ENCODE data around the gene TBX15. TPM values are rescaled to one million over a fixed set of nuclear protein-coding genes. Genes with fewer than 3 reads are reported as not detected.
"Not testable (repeated sequence)": the region's sequence is repeated elsewhere in the genome, so short reads cannot be mapped to it uniquely, and the experiment has no call there.

Gene TBX15
- total RNA-seq, 8 experiments from 2014 or later: 0.11 to 104 (median 5.3) TPM

GRCh38 chr1:118925651-118926050, 62.5 kb downstream of the TBX15 start:
- H3K4me1 ChIP-seq (replicated peaks in 1 of 2): no peaks in the 10 kb centered on the region
- ATAC-seq (replicated peaks in 6 of 8): no peak
- WGBS, 10 experiments: 44 to 82% (median 75%) methylated on average over 1 to 2 of the region's 2 CpGs; no CpG with 5 or more reads in 5 of the 10 experiments
- H3K4me3 ChIP-seq: no peak overlapping the region
- in situ Hi-C loops (cut with MboI; ENCODE audit: low pct_unique_long_range_greater_than_20kb in 2 of 9, low sequenced_read_pairs in 9 of 9, unreplicated experiment in 9 of 9): no loop called here
- no peak overlapping the region for H3K27ac ChIP-seq

GRCh38 chr1:118923319-118923718, 64.8 kb downstream of the TBX15 start:
- 57 to 91% (median 69%) methylated on average over 2 to 4 of the region's 4 CpGs for WGBS, 10 experiments
- Histone ChIP-seq H3K4me1 (replicated peaks in 1 of 2) (no peaks in the 10 kb centered on the region), H3K27ac (no peak overlapping the region), H3K4me3 (no peak overlapping the region)
- in situ Hi-C loops (cut with MboI; ENCODE audit: low pct_unique_long_range_greater_than_20kb in 2 of 9, low sequenced_read_pairs in 9 of 9, unreplicated experiment in 9 of 9): no loop called here
- no peak for ATAC-seq (replicated peaks in 6 of 8)

GRCh38 chr1:118921994-118922393, 66.1 kb downstream of the TBX15 start:
- H3K4me3 ChIP-seq: no peak overlapping the region
- ATAC-seq (replicated peaks in 6 of 8): peak in 3 of 8 experiments; percentile 34 to 69 (median 45)
- WGBS, 10 experiments: 48 to 88% (median 78%) methylated on average over 2 to 5 of the region's 5 CpGs
- no peaks in the 10 kb centered on the region for H3K4me1 ChIP-seq (replicated peaks in 1 of 2)
- no peak overlapping the region for H3K27ac ChIP-seq
- in situ Hi-C loops (cut with MboI; ENCODE audit: low pct_unique_long_range_greater_than_20kb in 2 of 9, low sequenced_read_pairs in 9 of 9, unreplicated experiment in 9 of 9): no loop called here

GRCh38 chr1:118920124-118920717, 67.9 kb downstream of the TBX15 start:
- no peak for ATAC-seq (replicated peaks in 6 of 8)

GRCh38 chr1:118918940-118919259, 69.2 kb downstream of the TBX15 start:
- WGBS, 10 experiments: 56 to 90% (median 79%) methylated on average over 2 of the region's 2 CpGs; no CpG with 5 or more reads in 1 of the 10 experiments
- Histone ChIP-seq H3K27ac (no peak overlapping the region), H3K4me3 (no peak overlapping the region), H3K4me1 (replicated peaks in 1 of 2) (no peaks in the 10 kb centered on the region)
- ATAC-seq (replicated peaks in 6 of 8): no peak
- in situ Hi-C loops (cut with MboI; ENCODE audit: low pct_unique_long_range_greater_than_20kb in 2 of 9, low sequenced_read_pairs in 9 of 9, unreplicated experiment in 9 of 9): no loop called here

More at GRCh38 chr1:118920124-118920717, 67.9 kb downstream of the TBX15 start:
- H3K4me3 ChIP-seq: no peak overlapping the region
- 67 to 100% (median 82%) methylated on average over 2 to 4 of the region's 4 CpGs for WGBS, 10 experiments
- H3K27ac ChIP-seq: no peak overlapping the region
- H3K4me1 ChIP-seq (replicated peaks in 1 of 2): no peaks in the 10 kb centered on the region
- in situ Hi-C loops (cut with MboI; ENCODE audit: low pct_unique_long_range_greater_than_20kb in 2 of 9, low sequenced_read_pairs in 9 of 9, unreplicated experiment in 9 of 9): no loop called here

GRCh38 chr1:118918230-118918939, 69.8 kb downstream of the TBX15 start:
- Histone ChIP-seq H3K27ac (no peak overlapping the region), H3K4me3 (no peak overlapping the region), H3K4me1 (replicated peaks in 1 of 2) (no peaks in the 10 kb centered on the region)
- in situ Hi-C loops (cut with MboI; ENCODE audit: low pct_unique_long_range_greater_than_20kb in 2 of 9, low sequenced_read_pairs in 9 of 9, unreplicated experiment in 9 of 9): no loop called here
- 80 to 100% (median 94%) methylated on average over 1 to 6 of the region's 6 CpGs for WGBS, 10 experiments
- no peak for ATAC-seq (replicated peaks in 6 of 8)

- in situ Hi-C loops (cut with MboI; ENCODE audit: low pct_unique_long_range_greater_than_20kb in 2 of 9, low sequenced_read_pairs in 9 of 9, unreplicated experiment in 9 of 9); ATAC-seq (replicated peaks in 6 of 8): not testable (repeated sequence)
- 80 to 100% (median 93%) methylated on average over 1 to 4 of the region's 4 CpGs; no CpG with 5 or more reads in 1 of the 10 experiments for whole genome bisulfite sequencing, 10 experiments
Measured at GRCh38 chr1:118916346-118916745, 71.8 kb downstream of the TBX15 start.

GRCh38 chr1:118914379-118915161, 73.6 kb downstream of the TBX15 start:
- H3K27ac ChIP-seq: no peak overlapping the region
- no peaks in the 10 kb centered on the region for H3K4me1 ChIP-seq (replicated peaks in 1 of 2)
- in situ Hi-C loops (cut with MboI; ENCODE audit: low pct_unique_long_range_greater_than_20kb in 2 of 9, low sequenced_read_pairs in 9 of 9, unreplicated experiment in 9 of 9): no loop called here
- no peak for ATAC-seq (replicated peaks in 6 of 8)
- no peak overlapping the region for H3K4me3 ChIP-seq
- WGBS, 10 experiments: 0 to 80% (median 60%) methylated on average over 1 to 2 of the region's 2 CpGs; no CpG with 5 or more reads in 3 of the 10 experiments

More at GRCh38 chr1:118916346-118916745, 71.8 kb downstream of the TBX15 start:
- not testable (repeated sequence) for H3K4me3 ChIP-seq; H3K4me1 ChIP-seq (replicated peaks in 1 of 2); H3K27ac ChIP-seq

- no peaks in the 10 kb centered on the region for H3K4me1 ChIP-seq (replicated peaks in 1 of 2)
- H3K27ac ChIP-seq: no peak overlapping the region
- 87 to 100% (median 93%) methylated on average over 3 to 4 of the region's 4 CpGs; no CpG with 5 or more reads in 1 of the 10 experiments for WGBS, 10 experiments
- in situ Hi-C loops (cut with MboI; ENCODE audit: low pct_unique_long_range_greater_than_20kb in 2 of 9, low sequenced_read_pairs in 9 of 9, unreplicated experiment in 9 of 9): no loop called here
- H3K4me3 ChIP-seq: no peak overlapping the region
- no peak for ATAC-seq (replicated peaks in 6 of 8)
Measured at GRCh38 chr1:118913818-118914217, 74.3 kb downstream of the TBX15 start.

- 60 to 100% (median 89%) methylated on average over 1 to 2 of the region's 2 CpGs for WGBS, 10 experiments
- ATAC-seq (replicated peaks in 6 of 8): no peak
- in situ Hi-C loops (cut with MboI; ENCODE audit: low pct_unique_long_range_greater_than_20kb in 2 of 9, low sequenced_read_pairs in 9 of 9, unreplicated experiment in 9 of 9): no loop called here
- H3K4me1 ChIP-seq (replicated peaks in 1 of 2): no peaks in the 10 kb centered on the region
- H3K27ac ChIP-seq: no peak overlapping the region
- H3K4me3 ChIP-seq: no peak overlapping the region
Measured at GRCh38 chr1:118912574-118912973, 75.6 kb downstream of the TBX15 start.

- Histone ChIP-seq H3K27ac (no peak overlapping the region), H3K4me3 (no peak overlapping the region), H3K4me1 (replicated peaks in 1 of 2) (no peaks in the 10 kb centered on the region)
- ATAC-seq (replicated peaks in 6 of 8): no peak
- 79 to 100% (median 93%) methylated on average over 1 to 2 of the region's 2 CpGs; no CpG with 5 or more reads in 4 of the 10 experiments for WGBS, 10 experiments
- in situ Hi-C loops (cut with MboI; ENCODE audit: low pct_unique_long_range_greater_than_20kb in 2 of 9, low sequenced_read_pairs in 9 of 9, unreplicated experiment in 9 of 9): no loop called here
Measured at GRCh38 chr1:118911571-118911970, 76.6 kb downstream of the TBX15 start.

- in situ Hi-C loops (cut with MboI; ENCODE audit: low pct_unique_long_range_greater_than_20kb in 2 of 9, low sequenced_read_pairs in 9 of 9, unreplicated experiment in 9 of 9): no loop called here
Measured at GRCh38 chr1:118907466-118907865, 80.7 kb downstream of the TBX15 start.

GRCh38 chr1:118905671-118906070, 82.5 kb downstream of the TBX15 start:
- WGBS, 10 experiments: 56 to 100% (median 96%) methylated on average over 1 of the region's 1 CpG; no CpG with 5 or more reads in 2 of the 10 experiments
- no peak for ATAC-seq (replicated peaks in 6 of 8)
- H3K27ac ChIP-seq: no peak overlapping the region
- H3K4me3 ChIP-seq: no peak overlapping the region
- no peaks in the 10 kb centered on the region for H3K4me1 ChIP-seq (replicated peaks in 1 of 2)
- in situ Hi-C loops (cut with MboI; ENCODE audit: low pct_unique_long_range_greater_than_20kb in 2 of 9, low sequenced_read_pairs in 9 of 9, unreplicated experiment in 9 of 9): no loop called here

More at GRCh38 chr1:118907466-118907865, 80.7 kb downstream of the TBX15 start:
- no peak overlapping the region for H3K27ac ChIP-seq
- no peaks in the 10 kb centered on the region for H3K4me1 ChIP-seq (replicated peaks in 1 of 2)
- H3K4me3 ChIP-seq: no peak overlapping the region
- ATAC-seq (replicated peaks in 6 of 8): no peak

All from motor neuron (in vitro differentiated cells).